CD4-positive, alpha-beta T cell treated with Interleukin-4 for 4 hours (primary cell): ENCODE results near the gene PCNT.
"Not testable (repeated sequence)": the region's sequence is repeated elsewhere in the genome, so short reads cannot be mapped to it uniquely, and the experiment has no call there.

Experiments
- DNase-seq: peaks from one replicate; pipeline ENCODE4 v3.0.0-alpha.2; 2020

PCNT gene

DNA sequence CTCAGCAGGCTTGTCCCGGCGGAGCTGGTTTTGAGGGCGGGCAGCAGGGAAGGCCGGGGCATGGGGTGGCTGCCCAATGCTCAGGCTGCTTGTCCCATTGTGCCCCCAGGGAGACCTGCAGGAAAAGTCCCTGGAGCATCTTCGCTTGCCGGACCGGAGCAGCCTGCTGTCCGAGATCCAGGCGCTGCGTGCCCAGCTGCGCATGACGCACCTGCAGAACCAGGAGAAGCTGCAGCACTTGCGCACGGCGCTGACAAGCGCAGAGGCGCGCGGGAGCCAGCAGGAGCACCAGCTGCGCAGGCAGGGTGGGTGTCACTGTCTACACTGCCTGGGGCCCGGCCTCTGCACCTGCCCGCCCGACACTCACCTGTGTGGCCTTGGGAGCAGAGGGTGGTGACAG is 104.3 kb downstream of the PCNT start:
- DNase-seq, result no peak

DNA sequence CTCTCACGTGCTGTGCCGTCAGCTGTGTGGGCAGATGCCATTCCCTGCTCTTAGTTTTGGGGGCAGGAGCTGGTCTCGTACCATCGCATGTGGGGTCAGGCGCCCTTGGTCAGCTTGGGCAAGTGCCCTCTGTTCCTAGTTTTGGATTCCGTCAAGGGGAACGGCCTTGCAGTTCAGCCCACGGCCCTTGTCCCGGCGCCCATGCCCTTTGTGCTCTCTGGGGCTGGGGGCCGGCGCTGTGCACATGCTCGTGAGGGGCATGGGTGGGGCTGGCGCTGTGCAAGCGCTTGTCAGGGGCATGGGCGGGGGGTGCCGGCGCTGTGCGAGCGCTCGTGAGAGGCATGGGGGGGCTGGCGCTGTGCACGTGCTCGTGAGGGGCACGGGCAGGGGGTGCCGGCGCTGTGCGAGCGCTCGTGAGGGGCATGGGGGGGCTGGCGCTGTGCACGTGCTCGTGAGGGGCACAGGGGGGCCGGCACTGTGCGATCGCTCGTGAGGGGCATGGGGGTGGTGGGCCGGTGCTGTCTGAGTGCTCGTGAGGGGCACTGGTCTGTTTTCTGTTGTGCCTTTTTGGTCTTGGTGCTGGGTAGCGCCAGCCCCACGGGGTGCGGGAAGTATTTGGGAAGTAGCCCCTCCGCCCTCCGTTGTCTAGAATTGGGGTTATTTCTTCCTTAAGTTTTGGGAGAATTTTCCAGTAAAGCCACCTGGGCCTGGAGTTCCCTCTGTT is 105.2 kb downstream of the PCNT start:
- no peak for DNase-seq

DNA sequence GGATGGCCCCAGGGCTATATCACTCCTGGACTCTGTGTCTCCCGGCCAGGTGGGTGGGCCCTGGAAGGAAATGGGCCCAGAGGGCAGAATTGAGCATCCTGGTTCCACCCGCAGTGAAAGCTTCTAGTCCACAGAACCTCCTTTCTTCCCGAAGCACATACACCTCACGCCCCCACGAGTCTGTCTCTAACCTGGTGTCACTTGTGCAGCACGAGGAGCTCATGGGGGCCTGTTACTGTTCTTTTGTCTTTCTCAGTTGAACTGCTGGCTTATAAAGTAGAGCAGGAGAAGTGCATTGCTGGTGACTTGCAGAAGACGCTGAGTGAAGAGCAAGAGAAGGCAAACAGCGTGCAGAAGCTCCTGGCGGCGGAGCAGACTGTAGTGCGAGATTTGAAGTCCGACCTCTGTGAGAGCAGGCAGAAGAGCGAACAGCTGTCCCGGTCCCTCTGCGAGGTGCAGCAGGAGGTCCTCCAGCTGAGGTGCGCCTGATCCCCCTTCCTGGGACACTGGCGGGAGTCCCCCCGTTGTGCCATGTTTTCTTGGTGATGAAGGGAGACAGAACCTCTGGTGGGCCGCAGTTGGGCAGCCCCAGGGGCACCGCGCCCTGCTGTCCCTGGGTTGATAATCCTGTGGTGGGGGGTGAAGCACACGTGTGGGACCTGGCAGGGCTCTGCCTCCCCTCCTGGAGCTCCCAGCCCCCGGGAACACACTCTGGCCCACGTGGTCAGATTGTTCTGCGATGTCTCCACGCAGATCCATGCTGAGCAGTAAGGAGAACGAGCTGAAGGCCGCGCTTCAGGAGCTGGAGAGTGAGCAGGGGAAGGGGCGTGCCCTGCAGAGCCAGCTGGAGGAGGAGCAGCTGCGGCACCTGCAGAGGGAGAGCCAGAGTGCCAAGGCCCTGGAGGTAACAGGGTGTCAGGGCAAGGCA is 106.1 kb downstream of the PCNT start:
- no peak for DNase-seq

DNA sequence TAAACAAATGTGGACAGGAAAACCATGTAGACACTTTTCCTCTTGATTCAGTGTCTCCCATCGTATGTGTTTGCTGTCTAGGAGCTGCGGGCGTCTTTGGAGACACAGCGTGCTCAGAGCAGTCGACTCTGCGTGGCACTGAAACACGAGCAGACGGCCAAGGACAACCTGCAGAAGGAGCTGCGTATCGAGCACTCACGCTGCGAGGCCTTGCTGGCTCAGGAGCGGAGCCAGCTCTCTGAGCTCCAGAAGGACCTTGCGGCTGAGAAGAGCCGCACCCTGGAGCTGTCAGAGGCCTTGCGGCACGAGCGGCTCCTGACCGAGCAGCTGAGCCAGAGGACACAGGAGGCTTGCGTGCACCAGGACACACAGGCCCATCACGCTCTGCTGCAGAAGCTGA is 107.5 kb downstream of the PCNT start:
- no peak for DNase-seq

DNA sequence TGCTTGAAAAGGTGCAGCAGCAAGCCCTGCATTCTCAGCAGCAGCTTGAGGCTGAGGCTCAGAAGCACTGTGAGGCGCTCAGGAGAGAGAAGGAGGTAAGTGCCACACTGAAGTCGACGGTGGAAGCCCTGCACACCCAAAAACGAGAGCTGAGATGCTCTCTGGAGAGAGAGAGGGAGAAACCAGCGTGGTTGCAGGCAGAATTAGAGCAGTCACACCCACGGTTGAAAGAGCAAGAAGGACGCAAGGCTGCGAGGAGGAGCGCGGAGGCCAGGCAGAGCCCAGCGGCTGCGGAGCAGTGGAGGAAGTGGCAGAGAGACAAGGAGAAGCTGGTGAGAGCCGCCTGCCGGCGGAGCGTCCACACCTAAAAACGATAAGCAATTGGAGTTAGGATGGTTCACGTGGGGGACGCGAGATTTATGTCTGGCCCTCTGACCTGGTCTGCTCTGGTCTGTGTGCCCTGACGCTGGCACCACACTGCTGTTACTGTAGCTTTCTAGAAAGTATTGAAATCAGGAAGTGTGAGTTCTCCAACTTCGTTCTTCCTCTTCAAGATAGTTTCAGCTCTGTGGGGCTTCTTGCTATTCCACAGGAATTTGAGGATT is 108.0 kb downstream of the PCNT start:
- no peak for DNase-seq

DNA sequence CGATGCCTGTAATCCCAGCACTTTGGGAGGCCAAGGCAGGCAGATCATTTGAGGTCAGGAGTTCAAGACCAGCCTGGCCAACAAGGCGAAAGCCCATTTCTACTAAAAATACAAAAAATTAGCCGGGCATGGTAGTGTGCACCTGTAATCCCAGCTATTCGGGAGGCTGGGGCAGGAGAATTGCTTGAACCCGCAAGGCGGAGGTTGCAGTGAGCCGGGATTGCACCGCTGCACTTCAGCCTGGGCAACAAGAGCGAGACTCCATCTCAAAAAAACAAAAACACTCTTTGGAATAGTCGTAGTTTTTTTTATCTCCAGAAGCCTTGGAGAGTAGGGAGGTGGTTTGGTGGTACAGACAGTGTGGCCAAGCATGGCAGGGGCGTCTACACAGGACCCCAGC is 109.2 kb downstream of the PCNT start:
- DNase-seq, result not testable (repeated sequence)

DNA sequence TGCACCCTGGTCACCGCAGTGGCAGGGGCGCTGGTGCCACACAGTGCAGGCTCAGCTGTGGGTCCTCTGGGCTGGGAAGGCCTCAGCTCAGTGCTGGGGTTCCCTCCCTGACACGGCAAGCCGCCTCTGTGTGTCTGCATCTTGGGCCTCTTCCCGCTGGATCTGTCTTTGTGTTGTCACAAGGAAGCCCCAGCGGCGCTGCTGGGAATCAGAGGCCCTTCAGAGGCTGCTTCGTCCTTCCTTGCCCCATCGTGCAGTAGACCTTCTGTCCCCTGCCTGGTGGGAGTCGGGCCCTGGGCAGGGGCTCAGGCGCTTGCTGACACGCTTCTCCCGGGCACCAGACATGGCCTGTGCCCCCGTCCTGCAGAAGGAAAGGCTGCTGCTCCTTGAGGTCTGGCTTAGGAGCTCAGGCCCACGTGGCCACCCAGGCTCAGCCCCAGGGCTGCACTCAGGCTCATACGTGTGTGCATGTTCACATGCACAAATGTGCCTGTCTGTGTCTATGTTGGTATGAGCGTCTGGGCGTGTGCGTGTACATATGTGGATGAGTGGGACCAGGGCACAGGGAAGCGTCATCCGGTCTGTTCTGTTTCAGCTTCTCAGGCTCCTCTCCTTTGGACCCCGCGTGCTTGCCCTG is 110.5 kb downstream of the PCNT start:
- DNase-seq, result no peak

DNA sequence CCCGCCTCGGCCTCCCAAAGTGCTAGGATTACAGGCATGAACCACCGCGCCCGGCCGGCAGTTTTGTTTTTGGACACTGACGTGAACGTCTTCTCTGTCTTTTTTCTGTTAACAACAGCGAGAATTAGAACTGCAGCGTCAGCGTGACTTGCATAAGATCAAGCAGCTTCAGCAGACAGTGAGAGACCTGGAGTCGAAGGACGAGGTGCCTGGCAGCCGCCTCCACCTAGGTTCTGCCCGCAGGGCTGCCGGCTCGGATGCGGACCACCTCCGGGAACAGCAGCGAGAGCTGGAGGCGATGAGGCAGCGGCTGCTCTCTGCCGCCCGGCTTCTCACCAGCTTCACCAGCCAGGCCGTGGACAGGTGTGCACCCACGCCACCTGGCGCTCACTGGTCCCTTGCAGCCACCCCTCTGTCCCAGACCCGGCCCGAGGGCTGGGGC is 111.9 kb downstream of the PCNT start:
- no peak for DNase-seq

DNA sequence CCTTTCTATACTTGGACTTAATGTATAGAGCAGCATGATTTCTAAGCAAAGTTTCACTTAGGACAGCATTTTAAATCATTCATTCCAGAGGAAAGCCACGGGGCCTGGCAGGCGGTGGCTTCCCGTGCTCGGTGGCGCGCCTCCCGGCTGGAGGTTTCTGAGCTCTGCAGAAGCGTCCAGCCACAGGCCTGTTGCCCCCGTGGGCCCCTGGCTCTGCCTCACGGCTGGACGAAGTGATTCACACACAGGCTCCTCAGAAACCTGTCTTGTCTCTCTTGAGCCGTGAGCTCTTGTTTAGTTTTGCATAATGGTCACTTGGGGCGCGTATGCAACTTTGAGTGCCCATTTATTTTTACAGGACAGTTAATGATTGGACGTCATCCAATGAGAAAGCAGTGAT is 112.7 kb downstream of the PCNT start:
- no peak for DNase-seq

DNA sequence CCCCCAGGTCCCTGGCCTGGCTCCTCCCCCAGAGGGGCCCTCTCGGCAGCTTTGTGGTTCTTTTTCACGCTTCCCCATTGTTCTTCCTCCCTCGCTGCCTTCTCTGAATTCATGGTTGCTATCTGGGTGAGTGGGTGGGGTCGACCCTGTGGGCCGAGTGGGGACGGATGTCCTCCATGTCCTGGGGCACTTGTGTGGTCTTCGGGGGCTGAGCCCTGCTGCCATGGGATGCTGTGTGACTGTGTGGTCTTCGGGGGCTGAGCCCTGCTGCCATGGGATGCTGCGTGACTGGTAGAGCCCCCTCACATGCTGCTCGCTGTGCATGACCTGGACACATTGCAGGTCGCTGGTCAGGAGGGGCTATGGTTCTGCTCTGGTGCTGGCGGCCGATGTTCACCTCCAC is 113.1 kb downstream of the PCNT start:
- DNase-seq, result no peak

DNA sequence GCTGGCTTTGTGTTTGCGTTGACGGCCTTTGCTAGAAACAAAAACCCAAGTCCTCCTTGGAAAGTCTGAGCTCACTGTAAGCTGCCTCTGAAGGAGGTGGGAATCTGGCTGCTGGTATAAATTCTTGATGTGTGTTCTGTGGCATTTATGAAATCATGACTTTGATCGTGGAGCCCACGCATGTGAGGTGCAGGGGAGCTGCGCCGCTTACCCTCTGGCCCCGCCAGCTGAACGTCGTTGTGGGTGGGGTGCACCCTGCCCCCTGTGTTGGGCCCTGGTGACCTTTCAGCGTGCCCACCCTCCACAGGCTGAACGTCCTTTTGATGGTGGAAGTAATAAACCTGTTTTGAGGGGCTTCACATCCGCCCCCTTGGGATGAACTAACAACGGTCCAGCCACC is 113.6 kb downstream of the PCNT start:
- no peak for DNase-seq

DNA sequence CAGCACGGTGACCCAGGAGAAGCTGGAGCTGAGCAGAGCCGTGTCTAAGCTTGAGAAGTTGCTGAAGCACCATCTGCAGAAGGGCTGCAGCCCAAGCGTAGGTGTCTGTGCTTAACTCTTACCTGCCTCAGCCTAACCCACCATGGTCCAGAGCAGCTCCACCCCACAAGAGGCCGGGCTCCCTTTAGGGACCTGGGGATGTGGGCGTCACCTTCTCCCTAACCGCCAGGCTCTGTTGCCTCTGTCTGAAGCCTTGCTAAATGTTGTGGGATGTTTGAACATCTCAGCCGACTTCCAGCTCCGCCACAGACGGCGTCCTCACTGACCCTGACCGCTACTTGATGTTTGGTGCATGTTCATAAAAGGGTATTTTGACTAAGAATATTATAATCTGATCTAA is 114.3 kb downstream of the PCNT start:
- DNase-seq, result no peak

DNA sequence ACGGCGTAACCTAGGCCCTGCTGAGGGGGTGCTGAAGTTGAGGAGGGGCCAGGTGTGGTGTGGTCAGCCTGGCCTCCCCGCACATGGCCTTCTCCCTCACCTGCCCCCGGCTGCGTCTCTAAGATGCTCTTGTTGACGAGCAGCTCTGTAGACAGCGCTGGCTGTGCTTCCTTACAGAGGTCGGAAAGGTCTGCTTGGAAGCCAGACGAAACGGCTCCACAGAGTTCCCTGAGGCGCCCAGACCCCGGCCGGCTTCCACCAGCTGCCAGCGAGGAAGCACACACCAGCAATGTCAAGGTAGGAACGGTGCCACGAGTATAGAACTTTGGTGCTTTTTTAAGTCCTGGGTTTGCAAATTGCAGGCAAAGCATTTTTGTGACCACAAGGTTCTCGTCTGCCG is 116.0 kb downstream of the PCNT start:
- no peak for DNase-seq

DNA sequence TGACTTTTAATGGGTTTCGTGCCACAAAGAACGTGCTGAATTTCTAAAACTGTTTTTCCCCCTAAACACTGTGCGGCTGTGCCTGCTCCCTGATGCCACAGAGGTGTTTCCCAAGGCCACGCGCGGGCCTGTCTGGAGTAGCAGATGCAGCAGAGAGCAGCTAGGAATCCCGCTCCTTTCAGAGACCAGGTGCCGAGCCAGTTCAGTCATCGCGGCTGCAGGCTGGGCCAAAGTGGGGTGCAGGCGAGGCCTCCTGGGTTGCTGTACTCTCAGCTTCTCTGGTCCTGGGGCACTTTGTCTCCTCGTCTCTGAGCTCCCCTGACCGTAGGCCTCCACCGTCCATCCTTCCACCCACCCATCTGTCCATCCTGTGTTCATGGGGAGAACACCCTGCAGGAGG is 117.4 kb downstream of the PCNT start:
- DNase-seq, result no peak

DNA sequence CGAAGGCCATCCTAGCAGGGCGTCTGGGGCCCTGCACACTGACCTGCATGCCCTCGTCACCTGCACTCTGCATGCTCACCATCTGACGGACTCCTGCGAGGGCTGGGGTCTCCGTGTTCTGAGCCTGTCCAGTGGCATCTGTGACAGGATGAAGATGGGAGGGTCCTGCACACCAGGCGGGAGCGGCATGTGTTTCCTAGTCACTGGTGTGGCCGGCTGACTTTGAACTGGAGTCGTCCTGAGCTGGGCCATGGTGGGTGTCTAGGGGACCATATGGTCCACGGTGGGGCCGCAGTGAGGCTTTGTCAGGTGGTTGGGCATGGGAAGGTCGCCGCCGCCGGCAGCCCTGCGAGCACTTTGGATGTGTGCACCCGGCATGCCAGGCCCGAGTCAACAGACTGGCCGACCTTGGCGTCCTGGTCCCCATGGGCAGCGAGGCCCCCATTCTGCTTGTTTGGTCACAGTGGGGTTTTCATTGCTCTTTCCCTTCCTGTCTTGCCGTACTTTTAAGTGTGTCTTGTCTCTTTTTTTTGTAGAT is 118.1 kb downstream of the PCNT start:
- no peak for DNase-seq

DNA sequence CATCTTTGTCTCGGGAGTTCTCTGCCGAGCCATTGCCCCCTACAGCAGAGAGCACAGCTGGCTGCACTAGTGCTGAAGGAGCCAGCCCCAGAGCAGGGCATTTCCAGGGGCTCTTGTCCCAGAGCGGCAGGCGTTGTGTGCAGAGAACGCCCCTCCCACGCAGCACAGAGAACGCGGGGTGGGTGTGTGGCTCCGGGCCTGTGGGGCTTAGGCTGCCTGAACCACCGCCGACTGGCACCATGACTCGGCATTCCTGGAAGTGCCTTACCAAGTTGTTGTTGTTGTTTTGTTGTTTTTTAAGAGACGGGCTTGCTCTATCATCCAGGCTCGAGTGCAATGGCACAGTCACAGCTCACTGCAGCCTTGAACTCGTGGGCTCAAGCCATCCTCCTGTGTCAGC is 119.0 kb downstream of the PCNT start:
- no peak for DNase-seq

DNA sequence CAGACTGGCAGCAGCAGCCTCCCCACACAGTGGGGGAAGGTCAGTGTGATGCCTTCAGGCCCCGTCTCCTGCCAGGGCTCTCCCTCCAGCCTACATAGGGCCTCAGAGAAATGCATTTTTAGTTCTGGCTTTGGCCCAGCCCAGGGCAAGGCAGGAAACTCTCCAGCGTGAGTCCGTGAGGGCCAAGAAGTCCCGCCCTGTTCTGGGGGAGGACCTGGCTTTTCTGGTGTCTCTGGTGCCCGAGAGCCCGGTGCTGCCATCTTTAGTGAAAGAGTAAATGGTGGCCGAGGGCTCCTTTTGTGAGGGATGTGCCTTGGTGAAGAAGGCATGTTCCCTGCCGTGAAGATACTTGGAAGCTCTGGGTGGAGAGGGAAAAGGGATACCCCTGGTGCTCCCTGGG is 120.0 kb downstream of the PCNT start:
- no peak for DNase-seq

DNA sequence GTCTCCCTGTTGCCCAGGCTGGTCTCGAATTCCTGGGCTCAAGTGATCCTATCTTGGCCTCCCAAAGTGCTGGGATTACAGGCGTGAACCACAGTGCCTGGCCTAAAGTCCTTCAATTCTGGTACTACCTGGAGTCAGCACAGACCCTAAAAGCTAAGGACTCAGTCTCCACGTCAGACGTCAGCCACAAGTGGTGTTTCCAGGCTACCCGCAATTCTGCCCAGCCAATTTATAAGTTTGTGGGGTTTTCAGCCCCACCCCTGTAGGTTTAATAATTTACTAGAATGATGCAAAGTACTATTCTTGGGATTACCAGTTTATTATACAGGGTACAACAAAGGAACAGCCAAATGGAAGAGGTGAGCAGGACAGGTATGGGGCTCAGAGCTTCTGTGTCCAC is 124.2 kb downstream of the PCNT start:
- DNase-seq, result no peak

DNA sequence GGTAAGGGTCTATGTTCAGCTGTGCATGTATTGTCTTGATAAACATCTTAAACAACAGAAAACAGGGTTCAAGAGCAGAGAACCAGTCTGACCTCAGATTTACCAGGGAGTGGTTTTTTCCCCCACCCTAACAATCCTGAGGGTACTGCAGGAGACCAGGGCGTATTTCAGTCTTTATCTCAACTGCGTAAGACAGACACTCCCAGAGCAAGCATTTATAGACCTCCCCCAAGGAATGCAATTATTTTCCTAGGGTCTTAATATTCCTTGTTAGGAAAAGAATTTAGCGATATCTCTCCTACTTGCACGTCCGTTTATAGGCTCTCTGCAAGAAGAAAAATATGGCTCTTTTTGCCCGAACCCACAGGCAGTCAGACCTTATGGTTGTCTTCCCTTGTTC is 124.9 kb downstream of the PCNT start:
- not testable (repeated sequence) for DNase-seq

DNA sequence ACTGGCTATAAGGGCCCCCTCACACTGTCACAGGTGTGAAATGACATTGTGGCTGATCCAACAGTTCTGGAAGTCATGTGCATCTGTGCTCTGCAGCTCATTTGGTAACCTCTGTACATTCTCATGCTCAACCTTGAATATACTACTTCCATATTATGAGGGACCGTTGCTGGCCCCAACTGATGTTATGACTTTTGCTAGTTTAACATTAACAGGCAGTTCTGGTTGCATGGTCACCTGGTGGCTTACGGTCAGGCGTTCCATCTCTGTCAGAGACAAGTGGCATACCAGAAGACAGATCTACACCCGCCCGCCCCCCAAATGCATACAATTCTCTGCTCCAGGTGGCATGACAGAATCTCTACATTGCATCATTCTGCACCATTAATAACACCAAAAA is 128.8 kb downstream of the PCNT start:
- no peak for DNase-seq

DNA sequence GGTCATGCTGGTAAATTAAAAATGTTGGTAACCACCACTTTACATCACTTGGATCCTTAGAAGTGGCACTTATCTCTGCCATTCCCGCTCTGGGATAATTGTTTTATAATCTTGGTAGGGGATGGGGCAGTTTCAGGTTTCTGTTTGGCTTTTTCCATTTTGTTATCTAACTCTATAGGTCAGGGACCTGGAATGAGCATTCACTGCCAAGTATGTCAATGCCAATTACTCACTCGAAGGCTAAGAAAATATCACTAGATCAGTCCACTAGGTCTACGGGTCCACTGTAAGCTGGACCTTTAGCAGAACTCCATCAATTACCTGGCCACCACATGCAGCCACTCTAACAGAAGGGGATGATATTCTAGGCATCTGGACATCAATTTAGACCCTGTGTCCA is 130.2 kb downstream of the PCNT start:
- DNase-seq, result no peak

DNA sequence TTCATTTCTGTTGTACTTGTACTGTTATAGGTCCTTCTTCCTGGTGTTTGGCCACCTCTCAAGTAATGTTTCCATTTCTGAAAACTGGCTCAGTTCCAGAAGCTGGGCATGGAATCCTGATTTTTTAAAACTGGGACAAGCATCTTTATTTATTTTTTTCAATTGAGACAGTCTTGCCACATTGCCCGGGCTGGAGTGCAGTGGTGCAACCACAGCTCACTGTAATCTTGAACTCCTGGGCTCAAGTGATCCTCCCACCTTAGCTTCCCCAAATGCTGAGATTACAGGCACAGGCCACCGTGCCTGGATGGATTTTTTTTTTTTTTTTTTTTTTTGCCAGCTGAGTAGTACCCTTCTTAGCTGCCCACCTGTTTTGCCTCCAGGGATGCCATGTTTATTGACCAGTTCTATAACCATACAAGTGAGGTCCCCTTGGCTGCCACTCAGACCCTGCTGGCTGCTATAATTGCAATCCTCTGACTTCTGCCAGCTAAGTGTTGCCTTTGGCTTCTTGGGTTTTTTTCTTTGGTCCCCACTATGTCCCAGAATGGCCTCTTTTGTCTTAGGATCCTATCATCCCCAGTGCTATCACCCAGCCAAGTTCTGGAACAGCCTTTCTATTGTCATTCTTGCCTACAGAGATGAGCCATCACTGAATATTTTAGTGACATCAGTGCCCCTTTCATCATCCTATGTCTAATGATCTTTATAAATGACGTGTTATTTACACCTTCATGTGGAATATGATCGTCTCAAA is 130.9 kb downstream of the PCNT start:
- DNase-seq, result no peak
